DOHH2 (cell line): ENCODE data around the gene APOBEC2.

Source experiments
- H3F3A ChIP-seq: fragments of 200-600 bp; sonication (generic), shearing (Covaris generic); 2 replicates; pipeline ENCODE4 v1.6.0; 2016; ENCODE audit warnings: antibody characterized with exemption, mild to moderate bottlenecking; ENCODE audit not compliant: control insufficient read depth, insufficient read depth
- H3K27ac ChIP-seq: fragments of 200-600 bp; sonication (generic); 2 replicates; pipeline ENCODE4 v1.5.1; 2014; ENCODE audit warnings: low read depth, mild to moderate bottlenecking, low read length, moderate library complexity
- H3K27me3 ChIP-seq: fragments of 200-600 bp; sonication (generic); 2 replicates; pipeline ENCODE4 v1.6.1; 2014; ENCODE audit warnings: mild to moderate bottlenecking, low read length, mixed read lengths; ENCODE audit not compliant: control insufficient read depth
- H3K36me3 ChIP-seq: fragments of 200-600 bp; sonication (generic); 2 replicates; pipeline ENCODE4 v1.6.1; 2014; ENCODE audit warnings: mild to moderate bottlenecking, low read length, moderate library complexity, mixed read lengths; ENCODE audit not compliant: control insufficient read depth
- H3K4me1 ChIP-seq: fragments of 200-600 bp; sonication (generic); 2 replicates; pipeline ENCODE4 v1.6.1; 2014; ENCODE audit warnings: mild to moderate bottlenecking, low read length, mixed read lengths; ENCODE audit not compliant: control insufficient read depth
- H3K4me2 ChIP-seq: fragments of 200-600 bp; sonication (generic); 2 replicates; pipeline ENCODE4 v1.6.0; 2014; ENCODE audit warnings: mild to moderate bottlenecking, low read length, moderate library complexity
- H3K4me3 ChIP-seq: fragments of 200-600 bp; sonication (generic); 2 replicates; pipeline ENCODE4 v1.5.1; 2014; ENCODE audit warnings: mild to moderate bottlenecking, low read length, mixed read lengths
- H3K79me2 ChIP-seq: fragments of 200-600 bp; sonication (generic); 2 replicates; pipeline ENCODE4 v1.6.1; 2014; ENCODE audit warnings: mild to moderate bottlenecking, low read length, mixed read lengths; ENCODE audit not compliant: control insufficient read depth
- H3K9me2 ChIP-seq: fragments of 200-600 bp; sonication (generic); replicated peaks from 2 replicates; pipeline ENCODE4 v1.6.1; 2014; ENCODE audit warnings: mild to moderate bottlenecking, low read length, mixed read lengths; ENCODE audit not compliant: control insufficient read depth
- H3K9me3 ChIP-seq: fragments of 200-600 bp; sonication (generic); 2 replicates; pipeline ENCODE4 v1.6.1; 2014; ENCODE audit warnings: antibody characterized with exemption, low read length, mixed read lengths; ENCODE audit not compliant: control insufficient read depth, insufficient read depth
- H4K20me1 ChIP-seq: fragments of 200-600 bp; sonication (generic); 2 replicates; pipeline ENCODE4 v1.6.0; 2014; ENCODE audit warnings: low read depth, mild to moderate bottlenecking, antibody characterized with exemption, low read length, moderate library complexity; ENCODE audit not compliant: control insufficient read depth, insufficient read depth
- EZH2phosphoT487 ChIP-seq: fragments of 200-600 bp; sonication (generic); IDR thresholded peaks from 2 replicates; pipeline ENCODE4 v1.6.1; 2017; ENCODE audit warnings: borderline replicate concordance, mild to moderate bottlenecking, antibody characterized with exemption, low read length, moderate library complexity, mixed read lengths
- TF ChIP-seq, protein P1 (sequence below): fragments of 200-600 bp; sonication (generic); IDR thresholded peaks from one replicate; pipeline ENCODE4 v1.5.1; 2014; ENCODE audit warnings: antibody characterized with exemption, mild to moderate bottlenecking, low read depth, low read length; ENCODE audit not compliant: poor library complexity, severe bottlenecking

Gene APOBEC2

DNA sequence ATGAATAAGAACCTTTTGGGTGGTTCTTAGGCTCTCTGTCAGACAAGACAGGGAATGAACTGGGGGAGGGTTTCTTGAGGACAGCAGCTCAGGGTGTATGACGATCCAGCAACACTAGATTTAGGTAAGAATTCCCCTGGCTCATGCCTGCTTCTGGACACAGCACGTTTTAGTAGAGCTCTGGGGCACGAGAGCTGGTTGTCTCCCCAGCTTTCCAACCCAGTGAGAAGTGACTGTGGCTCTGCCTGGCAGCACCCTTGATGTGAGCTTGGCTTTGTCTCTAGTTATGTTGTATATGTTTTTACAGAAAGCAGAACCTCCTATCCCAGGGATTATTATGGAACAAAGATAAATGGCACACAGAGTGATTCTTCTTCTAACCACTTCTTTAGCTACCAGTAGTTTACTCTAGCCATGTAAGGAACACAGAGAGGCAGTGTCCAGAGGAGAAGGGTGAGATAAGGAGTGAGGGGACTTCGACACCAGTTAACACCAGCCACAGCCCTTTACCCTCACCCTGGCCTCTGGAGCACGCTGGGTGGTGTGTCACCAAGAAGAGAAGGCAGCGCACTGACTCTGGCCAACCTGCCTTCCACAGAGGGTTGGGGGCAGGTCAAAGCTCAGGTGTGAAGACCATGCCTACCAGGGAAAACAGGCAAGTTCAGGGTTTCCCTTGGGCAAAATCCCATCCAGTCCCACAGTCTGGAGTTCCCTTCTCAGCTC lies 3.9 kb downstream of the APOBEC2 start:
- Histone ChIP-seq H3K9me3 (no peaks in the 10 kb centered on the region), H3K36me3 (no peaks in the 10 kb centered on the region), H4K20me1 (no peaks in the 10 kb centered on the region), H3K79me2 (no peaks in the 10 kb centered on the region), H3K4me3 (no peak overlapping the region), H3F3A (no peaks in the 10 kb centered on the region), H3K4me2 (no peak overlapping the region), H3K27me3 (no peaks in the 10 kb centered on the region), H3K4me1 (peaks cover 23% of the 10 kb centered on the region), H3K9me2 (no peaks in the 10 kb centered on the region), H3K27ac (no peak overlapping the region)
- TF ChIP-seq, protein P1, sequence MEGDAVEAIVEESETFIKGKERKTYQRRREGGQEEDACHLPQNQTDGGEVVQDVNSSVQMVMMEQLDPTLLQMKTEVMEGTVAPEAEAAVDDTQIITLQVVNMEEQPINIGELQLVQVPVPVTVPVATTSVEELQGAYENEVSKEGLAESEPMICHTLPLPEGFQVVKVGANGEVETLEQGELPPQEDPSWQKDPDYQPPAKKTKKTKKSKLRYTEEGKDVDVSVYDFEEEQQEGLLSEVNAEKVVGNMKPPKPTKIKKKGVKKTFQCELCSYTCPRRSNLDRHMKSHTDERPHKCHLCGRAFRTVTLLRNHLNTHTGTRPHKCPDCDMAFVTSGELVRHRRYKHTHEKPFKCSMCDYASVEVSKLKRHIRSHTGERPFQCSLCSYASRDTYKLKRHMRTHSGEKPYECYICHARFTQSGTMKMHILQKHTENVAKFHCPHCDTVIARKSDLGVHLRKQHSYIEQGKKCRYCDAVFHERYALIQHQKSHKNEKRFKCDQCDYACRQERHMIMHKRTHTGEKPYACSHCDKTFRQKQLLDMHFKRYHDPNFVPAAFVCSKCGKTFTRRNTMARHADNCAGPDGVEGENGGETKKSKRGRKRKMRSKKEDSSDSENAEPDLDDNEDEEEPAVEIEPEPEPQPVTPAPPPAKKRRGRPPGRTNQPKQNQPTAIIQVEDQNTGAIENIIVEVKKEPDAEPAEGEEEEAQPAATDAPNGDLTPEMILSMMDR = no peak

DNA sequence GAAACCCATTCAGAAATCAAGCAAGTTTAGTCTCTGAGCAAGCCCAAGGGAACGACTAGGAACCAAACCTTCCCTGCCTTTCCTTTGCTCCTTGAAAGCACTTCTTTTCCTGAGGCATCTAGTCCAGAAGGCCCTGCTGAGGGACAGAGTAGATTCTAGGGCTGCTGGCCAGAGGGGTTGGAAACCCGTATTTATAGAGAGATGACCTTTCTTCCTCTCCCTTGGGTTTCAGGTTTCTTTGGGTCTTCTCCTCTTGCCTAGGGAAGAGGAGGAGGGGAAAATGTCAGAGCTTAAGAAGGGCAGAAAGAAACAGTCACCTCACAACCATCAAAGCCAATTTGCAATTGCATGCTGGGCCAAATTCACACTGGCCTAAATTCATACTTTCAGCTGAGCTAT lies 5.8 kb downstream of the APOBEC2 start:
- Histone ChIP-seq H3K36me3 (peaks cover under 1% of the 10 kb centered on the region), H3K27ac (no peak overlapping the region), H3F3A (no peaks in the 10 kb centered on the region), H3K4me1 (peaks cover 14% of the 10 kb centered on the region), H3K79me2 (no peaks in the 10 kb centered on the region), H3K4me2 (no peak overlapping the region), H3K9me3 (no peaks in the 10 kb centered on the region), H3K27me3 (no peaks in the 10 kb centered on the region), H3K9me2 (no peaks in the 10 kb centered on the region), H3K4me3 (no peak overlapping the region), H4K20me1 (no peaks in the 10 kb centered on the region)
- TF ChIP-seq EZH2phosphoT487 = no peak
- TF ChIP-seq, protein P1 = no peak

DNA sequence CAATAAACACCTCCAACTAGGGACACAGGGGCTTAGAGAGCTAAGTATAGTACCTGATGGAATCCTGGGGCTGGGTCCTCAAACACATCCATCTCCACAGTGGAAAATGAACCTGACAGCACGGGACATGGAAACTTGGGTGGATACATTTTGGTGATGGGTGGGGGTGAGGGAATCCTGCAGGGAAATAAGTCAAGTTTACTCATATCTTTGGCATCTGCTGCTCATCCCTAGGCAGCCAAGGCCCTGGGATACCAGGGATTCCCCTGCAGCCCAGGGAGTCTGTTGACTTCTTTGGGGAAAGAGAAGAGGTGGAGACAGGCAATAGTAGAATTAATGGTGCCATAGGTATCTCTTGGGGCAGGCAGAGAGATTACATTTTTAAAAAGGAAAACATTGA lies 6.6 kb downstream of the APOBEC2 start:
- Histone ChIP-seq H3K4me3 (no peak overlapping the region), H3K4me1 (peaks cover 14% of the 10 kb centered on the region), H4K20me1 (no peaks in the 10 kb centered on the region), H3K79me2 (no peaks in the 10 kb centered on the region), H3K9me2 (no peaks in the 10 kb centered on the region), H3F3A (no peaks in the 10 kb centered on the region), H3K27ac (no peak overlapping the region), H3K4me2 (no peak overlapping the region), H3K9me3 (no peaks in the 10 kb centered on the region), H3K36me3 (peaks cover 8% of the 10 kb centered on the region), H3K27me3 (no peaks in the 10 kb centered on the region)
- no peak for TF ChIP-seq EZH2phosphoT487
- TF ChIP-seq, protein P1 = no peak
